ENCODE measurements around the gene MSI2.

GRCh38 chr17:57451643-57452042 is 195.3 kb downstream of the MSI2 start:
- TF ChIP-seq CTCF (IDR thresholded peaks at IDR 0.05) (no peak), EP300 (IDR thresholded peaks at IDR 0.05) (no peak), POLR2A (IDR thresholded peaks at IDR 0.05) (no peak), POLR2AphosphoS5 (IDR thresholded peaks at IDR 0.05) (no peak)

Measured in sigmoid colon (tissue), 4 donors.